Neural cell (in vitro differentiated cells): ENCODE results near the gene KLF18. TPM values are rescaled to one million over a fixed set of nuclear protein-coding genes. Genes with fewer than 3 reads are reported as not detected.

ENCODE experiments used
- H2AFZ ChIP-seq: fragments of 200-600, 300-800 bp; sonication (generic), shearing (Covaris generic); 2 replicates; pipeline ENCODE4 v1.6.0; 2014; ENCODE audit warnings: low read depth, mild to moderate bottlenecking, antibody characterized with exemption, low read length, moderate library complexity
- H3F3A ChIP-seq: fragments of 200-600 bp; shearing (Covaris generic); 2 replicates; pipeline ENCODE4 v1.6.1; 2016; ENCODE audit warnings: mild to moderate bottlenecking, moderate library complexity, mixed read lengths, antibody characterized with exemption, low read length; ENCODE audit not compliant: insufficient read depth, poor library complexity, severe bottlenecking
- H3K27ac ChIP-seq: fragments of 200-600, 300-800 bp; sonication (generic), shearing (Covaris generic); 2 replicates; pipeline ENCODE4 v1.5.1; 2014; ENCODE audit warnings: mild to moderate bottlenecking, low read length, moderate library complexity
- H3K27me3 ChIP-seq: fragments of 300-800, 200-600 bp; sonication (generic), shearing (Covaris generic); 2 replicates; pipeline ENCODE4 v1.6.0; 2014; ENCODE audit warnings: mild to moderate bottlenecking, low read depth, low read length, moderate library complexity; ENCODE audit not compliant: insufficient read depth
- H3K36me3 ChIP-seq: fragments of 300-800, 200-600 bp; sonication (generic), shearing (Covaris generic); 2 replicates; pipeline ENCODE4 v1.5.1; 2014; ENCODE audit warnings: mild to moderate bottlenecking, antibody characterized with exemption, low read length, moderate library complexity; ENCODE audit not compliant: insufficient read depth
- H3K4me2 ChIP-seq: fragments of 300-800, 200-600 bp; sonication (generic), shearing (Covaris generic); 2 replicates; pipeline ENCODE4 v1.6.0; 2014; ENCODE audit warnings: mild to moderate bottlenecking, low read length
- H3K4me3 ChIP-seq: fragments of 300-800, 200-600 bp; sonication (generic), shearing (Covaris generic); 2 replicates; pipeline ENCODE4 v1.5.1; 2014; ENCODE audit warnings: mild to moderate bottlenecking, low read length, moderate library complexity
- H3K79me2 ChIP-seq: fragments of 200-600 bp; shearing (Covaris generic); replicated peaks from 2 replicates; pipeline ENCODE4 v1.6.0; 2014; ENCODE audit warnings: mild to moderate bottlenecking, low read length, moderate library complexity; ENCODE audit not compliant: insufficient read depth
- H3K9ac ChIP-seq: fragments of 300-800, 200-600 bp; sonication (generic), shearing (Covaris generic); 2 replicates; pipeline ENCODE4 v1.6.1; 2016; ENCODE audit warnings: mild to moderate bottlenecking, low read length, mixed read lengths
- H3K9me2 ChIP-seq: fragments of 200-600 bp; shearing (Covaris generic); 2 replicates; pipeline ENCODE4 v1.6.1; 2016; ENCODE audit warnings: mild to moderate bottlenecking, low read length, mixed read lengths; ENCODE audit not compliant: insufficient read depth
- H3K9me3 ChIP-seq: fragments of 200-600, 300-800 bp; sonication (generic), shearing (Covaris generic); 2 replicates; pipeline ENCODE4 v1.6.1; 2016; ENCODE audit warnings: mild to moderate bottlenecking, mixed run types, low read length, moderate library complexity, mixed read lengths
- H4K20me1 ChIP-seq: fragments of 200-600 bp; shearing (Covaris generic); 2 replicates; pipeline ENCODE4 v1.6.1; 2016; ENCODE audit warnings: mild to moderate bottlenecking, mixed run types; ENCODE audit not compliant: insufficient read depth
- CTCF ChIP-seq: fragments of 450-650 bp; IDR thresholded peaks from 2 replicates; pipeline ENCODE4 v1.5.1; 2014; ENCODE audit warnings: antibody characterized with exemption, mild to moderate bottlenecking, moderate library complexity; ENCODE audit not compliant: poor library complexity, severe bottlenecking
- EP300 ChIP-seq: fragments of 450-650 bp; conservative IDR thresholded peaks from 2 replicates; pipeline ENCODE4 v1.6.1; 2014; ENCODE audit warnings: antibody characterized with exemption, mild to moderate bottlenecking, moderate library complexity; ENCODE audit not compliant: poor library complexity, severe bottlenecking
- EZH2 ChIP-seq: fragments of 200-600, 300-800 bp; shearing (Covaris generic), sonication (generic); IDR thresholded peaks from 2 replicates; pipeline ENCODE4 v1.6.1; 2014; ENCODE audit warnings: antibody characterized with exemption, low read length, borderline replicate concordance, mild to moderate bottlenecking; ENCODE audit not compliant: insufficient read depth, poor library complexity, severe bottlenecking
- MXI1 ChIP-seq: fragments of 450-650 bp; conservative IDR thresholded peaks from 2 replicates; pipeline ENCODE4 v1.6.1; 2014; ENCODE audit warnings: antibody characterized with exemption, mild to moderate bottlenecking; ENCODE audit not compliant: poor library complexity, severe bottlenecking
- POLR2AphosphoS5 ChIP-seq: IDR thresholded peaks from 2 replicates; pipeline ENCODE4 v1.6.1; 2012
- RAD21 ChIP-seq: fragments of 450-650 bp; conservative IDR thresholded peaks from 2 replicates; pipeline ENCODE4 v1.6.1; 2014; ENCODE audit warnings: antibody characterized with exemption, mild to moderate bottlenecking, moderate library complexity
- SMC3 ChIP-seq: fragments of 450-650 bp; conservative IDR thresholded peaks from 2 replicates; pipeline ENCODE4 v1.6.1; 2014; ENCODE audit warnings: antibody characterized with exemption, mild to moderate bottlenecking, moderate library complexity; ENCODE audit not compliant: poor library complexity
- TAF1 ChIP-seq: IDR thresholded peaks from 2 replicates; pipeline ENCODE4 v1.6.1; 2012; ENCODE audit warnings: low read depth
- polyA plus RNA-seq: library from polyadenylated mRNA; depleted of rRNA; stranded (reverse); fragments of >200 nt; gene quantifications from 2 replicates; pipeline ENCODE4 v1.2.3, GENCODE V29; 2014
- small RNA-seq, 3 experiments: library from RNA; depleted of rRNA; stranded (forward); fragments of <200 nt; gene quantifications; one replicate each; pipeline ENCODE3, GENCODE V24; 2012
- TF ChIP-seq, protein P1 (sequence below): IDR thresholded peaks from 2 replicates; pipeline ENCODE4 v1.6.1; 2012; ENCODE audit warnings: borderline replicate concordance

KLF18 gene
- polyA plus RNA-seq, 1 donor from 2014 or later: not detected

DNA sequence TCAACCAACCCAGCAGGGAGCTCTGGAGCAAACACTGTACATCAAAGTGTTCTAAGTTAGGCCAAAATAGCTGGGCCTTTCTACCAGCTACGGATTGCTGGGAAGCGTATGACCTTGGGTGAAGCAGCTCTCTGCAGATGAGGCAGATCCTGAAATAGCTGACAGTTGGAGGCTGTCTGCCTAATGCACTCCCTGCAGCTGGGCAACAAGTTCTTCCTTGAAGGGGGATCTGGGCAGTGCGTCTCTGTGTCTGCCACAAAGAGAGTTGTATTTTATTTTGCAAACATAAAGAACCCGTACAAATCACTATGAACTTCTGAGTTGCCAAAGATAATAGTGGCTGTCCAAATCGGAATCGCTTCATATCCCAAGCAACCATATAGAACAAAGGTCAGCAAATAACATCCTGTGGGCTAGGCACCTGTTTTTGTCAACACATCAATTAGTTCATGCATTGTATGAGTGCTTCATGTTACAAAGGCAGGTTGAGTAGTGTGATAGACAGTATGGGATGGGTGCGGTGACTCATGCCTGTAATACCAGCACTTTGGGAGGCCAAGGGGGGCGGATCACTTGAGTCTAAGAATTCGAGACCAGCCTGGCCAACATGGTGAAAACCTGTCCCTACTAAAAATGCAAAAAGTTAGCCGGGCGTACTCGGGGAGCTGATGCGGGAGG lies 51.9 kb downstream of the KLF18 start:
- Histone ChIP-seq H3K27me3 (no peaks in the 10 kb centered on the region), H3K9ac (no peak overlapping the region), H3K36me3 (no peaks in the 10 kb centered on the region), H3K27ac (no peak overlapping the region), H2AFZ (no peak overlapping the region), H4K20me1 (no peaks in the 10 kb centered on the region), H3K4me3 (no peak overlapping the region), H3K4me2 (no peak overlapping the region), H3F3A (no peaks in the 10 kb centered on the region), H3K9me2 (no peaks in the 10 kb centered on the region), H3K9me3 (no peaks in the 10 kb centered on the region), H3K79me2 (no peaks in the 10 kb centered on the region)
- TF ChIP-seq RAD21 (no peak), EZH2 (no peak), EP300 (no peak), POLR2AphosphoS5 (no peak), TAF1 (no peak), SMC3 (no peak), MXI1 (no peak), CTCF (no peak)
- TF ChIP-seq, protein P1, sequence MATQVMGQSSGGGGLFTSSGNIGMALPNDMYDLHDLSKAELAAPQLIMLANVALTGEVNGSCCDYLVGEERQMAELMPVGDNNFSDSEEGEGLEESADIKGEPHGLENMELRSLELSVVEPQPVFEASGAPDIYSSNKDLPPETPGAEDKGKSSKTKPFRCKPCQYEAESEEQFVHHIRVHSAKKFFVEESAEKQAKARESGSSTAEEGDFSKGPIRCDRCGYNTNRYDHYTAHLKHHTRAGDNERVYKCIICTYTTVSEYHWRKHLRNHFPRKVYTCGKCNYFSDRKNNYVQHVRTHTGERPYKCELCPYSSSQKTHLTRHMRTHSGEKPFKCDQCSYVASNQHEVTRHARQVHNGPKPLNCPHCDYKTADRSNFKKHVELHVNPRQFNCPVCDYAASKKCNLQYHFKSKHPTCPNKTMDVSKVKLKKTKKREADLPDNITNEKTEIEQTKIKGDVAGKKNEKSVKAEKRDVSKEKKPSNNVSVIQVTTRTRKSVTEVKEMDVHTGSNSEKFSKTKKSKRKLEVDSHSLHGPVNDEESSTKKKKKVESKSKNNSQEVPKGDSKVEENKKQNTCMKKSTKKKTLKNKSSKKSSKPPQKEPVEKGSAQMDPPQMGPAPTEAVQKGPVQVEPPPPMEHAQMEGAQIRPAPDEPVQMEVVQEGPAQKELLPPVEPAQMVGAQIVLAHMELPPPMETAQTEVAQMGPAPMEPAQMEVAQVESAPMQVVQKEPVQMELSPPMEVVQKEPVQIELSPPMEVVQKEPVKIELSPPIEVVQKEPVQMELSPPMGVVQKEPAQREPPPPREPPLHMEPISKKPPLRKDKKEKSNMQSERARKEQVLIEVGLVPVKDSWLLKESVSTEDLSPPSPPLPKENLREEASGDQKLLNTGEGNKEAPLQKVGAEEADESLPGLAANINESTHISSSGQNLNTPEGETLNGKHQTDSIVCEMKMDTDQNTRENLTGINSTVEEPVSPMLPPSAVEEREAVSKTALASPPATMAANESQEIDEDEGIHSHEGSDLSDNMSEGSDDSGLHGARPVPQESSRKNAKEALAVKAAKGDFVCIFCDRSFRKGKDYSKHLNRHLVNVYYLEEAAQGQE: no peak

Small RNAs within 50 kb of the gene (small RNA-seq; reads per million reads assigned to genes)
- gene AL035417.1 (0 reads per million in 3 experiments), gene OOSP1P1 (0 reads per million in 3 experiments), gene RF00019 (0 to 1.2 (median 0) reads per million in 3 experiments), gene RN7SL479P (0 reads per million in 3 experiments)

Other genes with a start within 250 kb of the KLF18 start
- 1.4 and 2.2 TPM in 2 replicates for gene ARTN, start 207.8 kb downstream of the KLF18 start, polyA plus RNA-seq
- gene IPO13, start 194.7 kb downstream of the KLF18 start, polyA plus RNA-seq: 29.8 and 38.4 TPM in 2 replicates
- 26.0 and 29.2 TPM in 2 replicates for gene DPH2, start 171.6 kb downstream of the KLF18 start, polyA plus RNA-seq
- 580 and 705 TPM in 2 replicates for gene ATP6V0B, start 166.7 kb downstream of the KLF18 start, polyA plus RNA-seq
- 129 and 147 TPM in 2 replicates for gene B4GALT2, start 162.4 kb downstream of the KLF18 start, polyA plus RNA-seq
- gene CCDC24, start 150.0 kb downstream of the KLF18 start, polyA plus RNA-seq: 16.3 and 16.5 TPM in 2 replicates
- 1.3 and 1.6 TPM in 2 replicates for gene SLC6A9, start 110.2 kb downstream of the KLF18 start, polyA plus RNA-seq
- not detected in 2 replicates for gene KLF17, start 22.8 kb downstream of the KLF18 start, polyA plus RNA-seq
- 46.4 and 55.6 TPM in 2 replicates for gene DMAP1, start 71.8 kb upstream of the KLF18 start, polyA plus RNA-seq
- gene ERI3, start 213.6 kb upstream of the KLF18 start, polyA plus RNA-seq: 92.5 and 109 TPM in 2 replicates